IMR-90 (cell line): ENCODE measurements around the gene WNT11. TPM values are rescaled to one million over a fixed set of nuclear protein-coding genes. Genes with fewer than 3 reads are reported as not detected.
A peak's percentile ranks its signal among the peaks of the same experiment; 100 is the strongest.

ENCODE experiments used
- ATAC-seq: fragments of 200-7000 bp; cut with Tn5 transposase; 2 replicates; pipeline ENCODE4 v1.9.1; 2020; ENCODE audit warnings: low read depth, mild to moderate bottlenecking, moderate library complexity
- BruUV-seq: library from RNA; stranded (reverse); fragments of 400-500 nt; replicated peaks from 2 replicates; lab custom pipeline; 2021; lab: Mats Ljungman, UMichigan
- CTCF ChIA-PET: fragments of 300-600 bp; formaldehyde crosslinking; extraction: SDS; loops from one replicate; lab custom pipeline; 2021; ENCODE audit warnings: antibody characterized with exemption; lab: Yijun Ruan, JAX
- POLR2A ChIA-PET: fragments of 300-600 bp; sonication (Branson Sonifier 250); formaldehyde crosslinking; loops from one replicate; lab custom pipeline; 2022; ENCODE audit warnings: antibody characterized with exemption; ENCODE audit not compliant: unreplicated experiment; lab: Charles Lee
- DNase-seq: peaks from one replicate; pipeline ENCODE4 v3.0.0; 2013
- H2AFZ ChIP-seq: replicated peaks from 2 replicates; pipeline ENCODE3; 2013; ENCODE audit warnings: low read length, mild to moderate bottlenecking; ENCODE audit not compliant: poor library complexity
- H2AK5ac ChIP-seq: 2 replicates; pipeline ENCODE4 v1.6.1; 2013; ENCODE audit warnings: low read depth, low read length, inconsistent platforms
- H2AK9ac ChIP-seq: replicated peaks from 2 replicates; pipeline ENCODE3; 2013; ENCODE audit warnings: mild to moderate bottlenecking, low read depth, low read length, moderate library complexity; ENCODE audit not compliant: poor library complexity
- H2BK120ac ChIP-seq: 2 replicates; pipeline ENCODE4 v1.6.1; 2013; ENCODE audit warnings: low read depth, low read length, inconsistent platforms
- H2BK15ac ChIP-seq: 3 replicates; pipeline ENCODE4 v1.6.1; 2013; ENCODE audit warnings: low read depth, low read length, inconsistent platforms
- H2BK20ac ChIP-seq: 2 replicates; pipeline ENCODE4 v1.6.1; 2013; ENCODE audit warnings: low read depth, mild to moderate bottlenecking, inconsistent platforms, low read length, moderate library complexity
- H2BK5ac ChIP-seq: 2 replicates; pipeline ENCODE4 v1.6.1; 2013; ENCODE audit warnings: mild to moderate bottlenecking, low read depth, low read length, inconsistent platforms; ENCODE audit not compliant: poor library complexity, severe bottlenecking
- H3K14ac ChIP-seq: replicated peaks from 2 replicates; pipeline ENCODE4 v1.6.1; 2013; ENCODE audit warnings: low read depth, low read length, inconsistent platforms
- H3K18ac ChIP-seq: 2 replicates; pipeline ENCODE4 v1.6.1; 2013; ENCODE audit warnings: low read depth, low read length, control low read depth
- H3K23ac ChIP-seq: 2 replicates; pipeline ENCODE4 v1.6.1; 2013; ENCODE audit warnings: low read depth, low read length, inconsistent platforms
- H3K27ac ChIP-seq: 2 replicates; pipeline ENCODE4 v1.5.1; 2013; ENCODE audit warnings: mild to moderate bottlenecking, control low read depth, low read length; ENCODE audit not compliant: insufficient read depth
- H3K27me3 ChIP-seq: 2 replicates; pipeline ENCODE4 v1.6.1; 2013; ENCODE audit warnings: low read length; ENCODE audit not compliant: control insufficient read depth, insufficient read depth
- H3K36me3 ChIP-seq: 2 replicates; pipeline ENCODE4 v1.6.1; 2013; ENCODE audit warnings: low read length, mixed read lengths; ENCODE audit not compliant: control insufficient read depth, insufficient read depth
- H3K4ac ChIP-seq: 2 replicates; pipeline ENCODE4 v1.6.1; 2013; ENCODE audit warnings: low read depth, low read length, inconsistent platforms
- H3K4me1 ChIP-seq: 2 replicates; pipeline ENCODE4 v1.6.1; 2013; ENCODE audit warnings: low read length, mixed read lengths; ENCODE audit not compliant: control insufficient read depth, insufficient read depth
- H3K4me2 ChIP-seq: 2 replicates; pipeline ENCODE4 v1.6.1; 2013; ENCODE audit warnings: low read depth, mild to moderate bottlenecking, control low read depth, low read length, moderate library complexity
- H3K4me3 ChIP-seq: 2 replicates; pipeline ENCODE4 v1.5.1; 2013; ENCODE audit warnings: low read depth, mild to moderate bottlenecking, control low read depth, low read length, moderate library complexity; ENCODE audit not compliant: insufficient read depth
- H3K56ac ChIP-seq: 2 replicates; pipeline ENCODE4 v1.6.1; 2013; ENCODE audit warnings: low read length, inconsistent platforms; ENCODE audit not compliant: insufficient read depth; ENCODE audit errors: extremely low read depth
- H3K79me1 ChIP-seq, 2 experiments: 2 replicates each; pipeline ENCODE4 v1.6.1; 2013; ENCODE audit warnings: low read length in 2 of 2, inconsistent platforms in 1 of 2, low read depth in 1 of 2
- H3K9ac ChIP-seq: 2 replicates; pipeline ENCODE4 v1.6.1; 2013; ENCODE audit warnings: low read depth, low read length, control low read depth
- H3K9me1 ChIP-seq: 2 replicates; pipeline ENCODE4 v1.6.1; 2013; ENCODE audit warnings: low read length, inconsistent platforms; ENCODE audit not compliant: insufficient read depth
- H3K9me3 ChIP-seq: 2 replicates; pipeline ENCODE4 v1.6.1; 2013; ENCODE audit warnings: low read length; ENCODE audit not compliant: control insufficient read depth, insufficient read depth
- H4K20me1 ChIP-seq: 2 replicates; pipeline ENCODE4 v1.6.1; 2013; ENCODE audit warnings: low read length, inconsistent platforms; ENCODE audit not compliant: insufficient read depth
- H4K5ac ChIP-seq: 2 replicates; pipeline ENCODE4 v1.6.1; 2013; ENCODE audit warnings: mild to moderate bottlenecking, low read depth, low read length, control low read depth
- H4K8ac ChIP-seq, 2 experiments: 2 replicates each; pipeline ENCODE4 v1.6.1; 2013; ENCODE audit warnings: low read depth in 2 of 2, low read length in 2 of 2, control low read depth in 1 of 2, inconsistent platforms in 1 of 2
- H4K91ac ChIP-seq: 2 replicates; pipeline ENCODE4 v1.6.1; 2013; ENCODE audit warnings: low read depth, low read length, inconsistent platforms; ENCODE audit not compliant: insufficient read depth
- BHLHE40 ChIP-seq: fragments of 150-350 bp; IDR thresholded peaks from 2 replicates; pipeline ENCODE4 v1.6.1; 2016; ENCODE audit warnings: mild to moderate bottlenecking, low read depth, low read length
- CEBPB ChIP-seq: IDR thresholded peaks from 2 replicates; pipeline ENCODE4 v1.6.1; 2012; ENCODE audit warnings: low read depth, low read length, improper control_type of control experiment
- CHD1 ChIP-seq: IDR thresholded peaks from 2 replicates; pipeline ENCODE4 v1.6.1; 2012; ENCODE audit warnings: low read depth, low read length, improper control_type of control experiment
- MAZ ChIP-seq: IDR thresholded peaks from 2 replicates; pipeline ENCODE4 v1.6.1; 2012; ENCODE audit warnings: low read depth, mild to moderate bottlenecking, low read length, improper control_type of control experiment, moderate library complexity, borderline replicate concordance
- NFE2L2 ChIP-seq: fragments of 150-350 bp; IDR thresholded peaks from 2 replicates; pipeline ENCODE4 v1.6.1; 2016; ENCODE audit warnings: low read depth, mild to moderate bottlenecking, low read length
- RCOR1 ChIP-seq: IDR thresholded peaks from 2 replicates; pipeline ENCODE4 v1.6.1; 2012; ENCODE audit warnings: mild to moderate bottlenecking, low read length, improper control_type of control experiment; ENCODE audit not compliant: insufficient replicate concordance
- SMC3 ChIP-seq: fragments of 150-350 bp; IDR thresholded peaks from 2 replicates; pipeline ENCODE4 v1.6.1; 2016; ENCODE audit warnings: low read depth, mild to moderate bottlenecking, antibody characterized with exemption, low read length, moderate library complexity
- WGBS, 2 experiments: methylation state at CpG; one replicate each; pipeline versions ENCODE4 v1.1.5 to v1.1.7; 2013; ENCODE audit warnings: missing lambda C conversion rate in 2 of 2; ENCODE audit not compliant: insufficient read length in 1 of 2; ENCODE audit errors: extremely low coverage in 2 of 2; 5-methylcytosine and 5-hydroxymethylcytosine counted together
- dilution Hi-C: fragments of 300-500 bp; cut with HindIII; formaldehyde crosslinking; loops from one replicate; pipeline ENCODE4 v1.14.3; 2018; ENCODE audit warnings: low sequenced_read_pairs; ENCODE audit not compliant: unreplicated experiment
- in situ Hi-C: fragments of 300-500 bp; cut with MboI; formaldehyde crosslinking; loops from 3 replicates; pipeline ENCODE4 v1.14.3; 2019; ENCODE audit warnings: low sequenced_read_pairs, inconsistent platforms, mixed read lengths
- intact Hi-C: fragments of 100-400 bp; cut with micrococcal nuclease; formaldehyde crosslinking; loops from 2 replicates; pipeline ENCODE4 v1.10.0; 2022
- polyA plus RNA-seq, 3 experiments: library from polyadenylated mRNA; depleted of rRNA; stranded (reverse); fragments of >200 nt; gene quantifications; 2 replicates each; pipeline ENCODE4 v1.2.3, GENCODE V29; 2012; ENCODE audit warnings: low replicate concordance in 1 of 3
- total RNA-seq: library from RNA; depleted of rRNA; stranded (reverse); fragments of >200 nt; gene quantifications from 2 replicates; pipeline ENCODE4 v1.2.3, GENCODE V29; 2012
- TF ChIP-seq, protein P1 (sequence below): conservative IDR thresholded peaks from 2 replicates; pipeline ENCODE4 v1.5.1; 2012; ENCODE audit warnings: mild to moderate bottlenecking, low read depth, low read length, improper control_type of control experiment

The WNT11 gene
- total and polyA plus RNA-seq, 2 of the 4 experiments (the other 2 are of a cell fraction) = 0.10 TPM; not detected in 1

DNA sequence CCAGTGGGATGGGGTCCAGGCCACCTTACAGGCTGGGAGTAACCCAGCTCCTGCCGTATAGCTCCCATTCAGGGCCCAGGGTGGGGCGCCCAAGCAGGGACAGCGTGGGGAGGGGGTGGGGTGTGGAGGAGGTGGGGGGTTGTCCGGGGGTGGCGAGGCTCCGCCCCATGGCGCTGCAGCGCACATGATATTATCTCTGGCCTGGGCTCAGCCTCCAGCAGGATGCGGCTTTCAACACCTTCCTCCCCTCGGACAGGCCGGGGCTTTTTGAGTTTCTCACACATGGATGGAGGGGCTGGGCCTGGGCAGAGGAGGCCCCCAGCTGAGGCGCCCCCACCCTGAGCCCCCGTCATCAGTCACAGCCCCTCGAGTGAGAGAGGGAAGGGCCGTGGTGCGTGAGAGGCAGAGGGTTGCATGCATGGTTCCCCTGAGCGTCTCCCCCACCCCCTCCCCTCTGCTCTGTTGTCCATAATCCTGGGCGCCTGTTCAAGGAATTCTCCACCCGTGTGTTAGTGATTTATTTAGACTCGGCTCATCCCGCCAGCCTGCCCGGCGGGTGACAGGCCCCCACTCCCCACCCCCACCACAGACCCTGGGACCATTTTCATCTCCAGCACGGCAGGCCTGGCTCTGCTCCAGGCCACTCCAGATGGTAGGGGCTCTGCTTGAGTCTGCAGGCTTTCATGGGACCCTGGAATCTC lies 44.9 kb downstream of the WNT11 start:
- no peak overlapping the region for H2BK15ac ChIP-seq
- no CpG with 5 or more reads among the region's 24 CpGs for WGBS, 2 experiments
- no peak overlapping the region for H3K9ac ChIP-seq
- H4K8ac ChIP-seq = no peak overlapping the region
- in situ Hi-C loops = no loop called here
- H3K9me3 ChIP-seq = no peaks in the 10 kb centered on the region
- no peaks in the 10 kb centered on the region for H3K36me3 ChIP-seq
- H3K27ac ChIP-seq = no peak overlapping the region
- no peaks in the 10 kb centered on the region for H3K9me1 ChIP-seq
- H3K23ac ChIP-seq = no peak overlapping the region
- H4K91ac ChIP-seq = 0 out of 2 replicates have a peak overlapping the region, but pooled peaks have one; percentile 20
- peak overlapping the region; percentile 33 for H2AFZ ChIP-seq
- no peak overlapping the region for H3K56ac ChIP-seq
- POLR2A ChIA-PET = no interaction called here
- intact Hi-C loops = no loop called here
- DNase-seq (no peak), ATAC-seq (peak; percentile 76)
- H3K14ac ChIP-seq = no peak overlapping the region
- H4K20me1 ChIP-seq = no peaks in the 10 kb centered on the region
- no peak overlapping the region for H3K4ac ChIP-seq
- no peak overlapping the region for H2BK5ac ChIP-seq
- peaks cover 52% of the 10 kb centered on the region for H3K27me3 ChIP-seq
- H2BK20ac ChIP-seq = no peak overlapping the region
- no peak overlapping the region for H2BK120ac ChIP-seq
- no peak for TF ChIP-seq BHLHE40
- no peak for TF ChIP-seq CHD1
- no peak for TF ChIP-seq NFE2L2
- no peak for TF ChIP-seq CEBPB
- no peak for TF ChIP-seq SMC3
- TF ChIP-seq MAZ = no peak
- TF ChIP-seq, protein P1, sequence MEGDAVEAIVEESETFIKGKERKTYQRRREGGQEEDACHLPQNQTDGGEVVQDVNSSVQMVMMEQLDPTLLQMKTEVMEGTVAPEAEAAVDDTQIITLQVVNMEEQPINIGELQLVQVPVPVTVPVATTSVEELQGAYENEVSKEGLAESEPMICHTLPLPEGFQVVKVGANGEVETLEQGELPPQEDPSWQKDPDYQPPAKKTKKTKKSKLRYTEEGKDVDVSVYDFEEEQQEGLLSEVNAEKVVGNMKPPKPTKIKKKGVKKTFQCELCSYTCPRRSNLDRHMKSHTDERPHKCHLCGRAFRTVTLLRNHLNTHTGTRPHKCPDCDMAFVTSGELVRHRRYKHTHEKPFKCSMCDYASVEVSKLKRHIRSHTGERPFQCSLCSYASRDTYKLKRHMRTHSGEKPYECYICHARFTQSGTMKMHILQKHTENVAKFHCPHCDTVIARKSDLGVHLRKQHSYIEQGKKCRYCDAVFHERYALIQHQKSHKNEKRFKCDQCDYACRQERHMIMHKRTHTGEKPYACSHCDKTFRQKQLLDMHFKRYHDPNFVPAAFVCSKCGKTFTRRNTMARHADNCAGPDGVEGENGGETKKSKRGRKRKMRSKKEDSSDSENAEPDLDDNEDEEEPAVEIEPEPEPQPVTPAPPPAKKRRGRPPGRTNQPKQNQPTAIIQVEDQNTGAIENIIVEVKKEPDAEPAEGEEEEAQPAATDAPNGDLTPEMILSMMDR = no peak
- no peak for TF ChIP-seq RCOR1
- CTCF ChIA-PET = interaction anchor here (0.8 kb wide), 1 partner anchor 9 kb away, joined by 5 read pairs; no protein-coding TSS in a partner anchor
- peaks cover 4% of the 10 kb centered on the region; the same call in 1 of the 2 replicates for H3K4me1 ChIP-seq
- BruUV-seq = no TSS peak
- peak overlapping the region; percentile 9 for H2AK9ac ChIP-seq
- H2AK5ac ChIP-seq = no peak overlapping the region
- dilution Hi-C loops = no loop called here
- H3K4me2 ChIP-seq = peak overlapping the region; percentile 22; the same call in 1 of the 2 replicates
- H3K79me1 ChIP-seq = no peaks in the 10 kb centered on the region
- no peak overlapping the region for H3K18ac ChIP-seq
- no peak overlapping the region for H4K5ac ChIP-seq
- no peak overlapping the region for H3K4me3 ChIP-seq
